Panc1 (cell line): ENCODE data around the gene CHRM2.

Experiments
- CTCF ChIP-seq: fragments of 450-650 bp; IDR thresholded peaks from 2 replicates; pipeline ENCODE4 v1.5.1; 2017; ENCODE audit warnings: mild to moderate bottlenecking
- SIN3A ChIP-seq: IDR thresholded peaks from 2 replicates; pipeline ENCODE4 v1.6.1; 2012; ENCODE audit warnings: low read depth, mild to moderate bottlenecking, low read length, moderate library complexity, borderline replicate concordance; ENCODE audit not compliant: insufficient read depth

- TF ChIP-seq CTCF (no peak), SIN3A (no peak)
Measured at GRCh38 chr7:136890399-136890798, 21.9 kb downstream of the CHRM2 start.
